NCI-H2029 (cell line): ENCODE measurements around the gene MEIS3.

ENCODE experiments used
- DNase-seq: peaks from one replicate; lab custom pipeline; 2025; lab: John Stamatoyannopoulos, UW

MEIS3 gene

DNA sequence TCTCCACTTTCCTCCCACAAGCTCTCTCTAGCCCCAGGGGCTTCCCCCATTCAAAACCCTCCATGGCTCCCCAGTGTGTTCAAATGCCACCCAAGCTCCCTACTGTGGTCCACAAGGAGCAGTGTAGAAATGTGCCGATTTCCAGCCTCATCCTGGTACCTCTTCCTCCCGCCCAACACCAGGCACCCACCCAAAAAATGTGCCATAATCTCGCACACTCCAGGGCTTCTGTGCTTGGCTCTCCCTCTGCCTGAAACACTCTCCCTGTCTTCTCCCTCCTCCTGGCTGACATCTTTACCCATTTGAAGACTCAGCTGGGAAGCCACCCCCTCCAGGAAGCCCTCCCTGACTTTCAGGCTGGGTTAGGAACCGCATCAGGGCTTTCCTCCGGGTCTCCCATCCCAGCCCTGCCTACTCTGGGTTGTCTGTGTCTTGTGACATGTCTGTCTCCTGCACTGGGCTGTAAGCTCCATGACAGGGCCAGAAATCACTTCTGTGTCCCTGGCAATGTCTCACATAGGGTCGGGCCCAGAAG is 16.6 kb upstream of the MEIS3 start:
- DNase-seq = no peak

DNA sequence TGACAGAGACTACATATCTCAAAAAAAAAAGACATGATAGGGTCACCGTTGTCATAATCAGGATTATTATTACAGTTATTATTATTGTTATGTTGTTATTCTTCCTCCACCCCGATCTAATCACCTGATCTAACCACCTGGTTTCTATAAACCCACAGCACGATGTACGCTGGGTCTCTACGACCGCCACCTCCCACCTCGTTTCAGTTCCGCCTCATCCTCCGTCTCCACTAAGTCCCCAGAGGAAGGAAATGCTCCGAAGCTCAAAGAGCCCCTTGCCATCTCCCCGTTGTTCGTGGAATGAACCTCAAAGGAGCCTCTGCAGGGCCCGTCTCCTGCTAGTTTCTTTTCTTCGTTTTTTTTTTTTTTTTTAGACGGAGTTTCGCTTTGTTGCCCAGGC is 15.9 kb upstream of the MEIS3 start:
- DNase-seq = no peak

DNA sequence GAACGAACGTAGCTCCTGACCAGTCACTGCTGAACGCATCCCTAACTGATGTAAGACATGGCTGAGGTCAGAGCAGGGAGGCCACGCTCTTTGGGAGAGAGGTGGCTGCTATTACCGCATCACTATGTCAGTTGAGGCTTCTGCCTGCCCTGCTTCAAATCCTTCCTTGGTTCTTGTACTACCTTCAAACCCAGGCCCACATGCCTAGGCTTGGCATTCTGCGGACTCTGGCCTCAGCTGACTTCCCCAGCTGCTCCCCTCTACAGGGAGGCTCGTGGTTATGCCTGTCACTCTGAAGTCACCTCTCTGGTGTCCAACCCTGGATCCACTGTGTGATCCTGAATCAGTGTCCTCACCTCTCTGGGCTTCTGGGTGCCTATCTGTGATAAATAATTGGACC is 14.8 kb upstream of the MEIS3 start:
- DNase-seq = no peak

DNA sequence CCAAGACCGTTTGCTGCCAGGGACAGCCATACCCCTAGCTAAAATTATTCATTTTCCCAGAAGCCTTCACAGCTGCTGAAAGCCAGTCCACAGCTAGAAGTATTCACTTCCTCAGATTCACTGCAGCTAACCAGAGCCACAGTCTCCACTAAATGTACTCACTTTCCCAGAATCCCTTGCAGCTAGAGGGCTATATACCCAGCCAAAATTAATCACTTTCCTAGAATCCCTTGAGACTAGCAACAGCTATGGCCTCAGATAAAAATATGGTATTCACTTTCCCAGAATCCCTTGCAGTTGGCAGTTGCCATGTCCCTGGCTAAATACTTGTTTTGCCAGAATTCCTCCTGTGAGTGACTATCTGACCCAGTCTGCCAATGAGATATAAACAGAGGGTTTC is 13.8 kb upstream of the MEIS3 start:
- DNase-seq = no peak

DNA sequence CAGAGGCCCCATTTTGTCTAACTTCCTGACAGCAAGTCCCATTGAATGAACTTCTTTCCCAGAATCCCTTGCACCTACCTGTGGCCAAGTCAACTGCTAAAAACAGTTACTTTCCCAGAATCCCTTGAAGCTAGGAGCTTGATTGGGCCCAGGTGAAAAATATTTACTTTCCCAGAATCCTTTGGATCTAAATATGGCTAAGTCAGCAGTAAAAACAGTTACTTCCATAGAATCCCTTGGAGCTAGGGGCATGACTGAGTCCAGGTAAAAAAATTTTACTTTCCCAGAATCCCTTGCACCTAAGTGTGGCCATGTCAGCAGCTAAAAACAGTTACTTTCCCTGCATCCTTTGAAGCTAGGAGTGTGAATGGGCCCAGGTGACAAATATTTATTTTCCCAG is 13.2 kb upstream of the MEIS3 start:
- DNase-seq = no peak

DNA sequence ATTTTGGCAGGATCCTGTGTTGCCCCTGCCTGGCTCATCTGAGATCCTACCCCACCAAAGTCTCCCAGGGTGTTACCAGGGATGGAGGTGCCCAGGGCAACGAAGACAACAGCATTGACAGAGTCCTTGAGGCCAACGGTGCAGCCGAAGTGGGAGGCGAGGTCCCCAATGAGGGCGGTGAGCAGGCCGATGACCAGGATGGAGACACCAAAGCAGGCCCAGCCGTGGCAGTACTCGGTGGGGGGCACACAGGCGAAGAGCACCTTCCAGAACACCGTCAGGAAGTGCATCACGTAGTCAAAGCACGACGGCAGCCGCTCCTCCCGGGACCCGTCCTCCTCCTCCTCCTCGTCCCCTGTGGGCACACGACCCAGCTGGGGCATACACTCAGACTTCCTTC is 12.8 kb upstream of the MEIS3 start:
- DNase-seq = no peak

DNA sequence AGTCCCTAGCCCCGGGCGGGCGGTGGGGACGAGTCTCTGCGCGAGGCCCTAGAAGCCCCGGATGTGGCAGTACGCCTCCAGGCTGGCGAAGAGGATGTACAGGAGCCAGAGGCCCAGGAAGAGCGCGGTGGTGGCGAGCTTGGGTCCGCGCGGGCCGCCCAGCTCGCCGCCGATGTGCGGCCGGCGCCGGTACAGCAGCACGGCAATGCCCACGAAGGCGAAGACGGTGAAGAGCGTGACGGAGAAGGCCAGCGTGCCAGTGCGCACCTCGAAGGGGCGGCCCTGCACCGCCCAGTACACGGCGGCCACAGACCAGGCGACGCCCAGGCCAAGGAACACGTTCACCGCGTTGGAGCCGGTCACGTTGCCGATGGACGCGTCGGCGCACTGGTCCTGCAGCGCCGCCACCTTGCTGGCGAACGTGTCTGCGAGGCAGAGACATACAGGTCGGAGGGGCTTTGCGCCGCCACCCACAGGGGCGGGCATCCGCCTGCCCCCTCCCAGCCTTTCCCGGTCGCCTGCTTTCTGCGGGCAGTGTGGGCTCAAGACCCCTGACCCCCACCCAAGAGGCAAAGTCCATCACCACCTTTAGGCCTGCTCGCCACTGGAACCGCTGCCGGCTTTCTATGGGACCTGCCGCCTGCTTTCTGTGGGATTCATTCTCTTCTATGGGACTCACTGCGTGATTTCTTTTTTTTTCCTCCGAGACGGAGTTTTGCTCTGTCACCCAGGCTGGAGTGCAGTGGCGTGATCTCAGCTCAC is 10.9 kb upstream of the MEIS3 start:
- DNase-seq = no peak

DNA sequence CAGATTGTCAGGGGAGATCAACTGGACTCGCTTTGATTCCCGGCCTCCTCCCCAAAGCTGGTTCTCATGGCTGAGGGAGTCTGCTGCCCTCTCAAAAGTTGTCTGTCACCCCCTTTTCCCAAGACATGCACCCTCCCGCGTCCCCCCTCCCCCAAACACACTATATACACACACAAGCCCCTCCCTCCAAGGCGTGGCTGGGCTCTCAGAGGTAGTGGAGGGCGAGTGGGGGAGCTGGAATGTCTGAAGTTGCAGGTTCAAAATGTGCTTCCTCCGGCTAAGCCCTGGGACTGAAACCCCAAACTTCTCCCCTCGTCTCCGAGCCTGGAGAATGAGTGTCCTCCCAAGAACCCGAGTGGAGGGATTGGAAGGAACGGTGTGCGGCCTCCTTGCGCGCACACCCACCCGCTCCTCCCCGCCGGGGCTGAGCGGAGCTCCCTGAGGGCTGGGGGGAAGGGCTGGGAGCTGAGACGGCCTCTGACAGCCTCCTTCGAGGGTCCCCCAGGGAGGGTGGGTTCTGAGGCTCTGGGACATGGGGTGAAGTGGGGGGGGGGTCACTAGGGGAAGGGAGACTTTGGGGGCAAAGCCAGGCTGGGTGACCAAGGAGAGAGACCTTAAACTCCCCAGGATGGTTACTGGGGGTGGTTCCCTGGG is 9.9 kb upstream of the MEIS3 start:
- DNase-seq = no peak

DNA sequence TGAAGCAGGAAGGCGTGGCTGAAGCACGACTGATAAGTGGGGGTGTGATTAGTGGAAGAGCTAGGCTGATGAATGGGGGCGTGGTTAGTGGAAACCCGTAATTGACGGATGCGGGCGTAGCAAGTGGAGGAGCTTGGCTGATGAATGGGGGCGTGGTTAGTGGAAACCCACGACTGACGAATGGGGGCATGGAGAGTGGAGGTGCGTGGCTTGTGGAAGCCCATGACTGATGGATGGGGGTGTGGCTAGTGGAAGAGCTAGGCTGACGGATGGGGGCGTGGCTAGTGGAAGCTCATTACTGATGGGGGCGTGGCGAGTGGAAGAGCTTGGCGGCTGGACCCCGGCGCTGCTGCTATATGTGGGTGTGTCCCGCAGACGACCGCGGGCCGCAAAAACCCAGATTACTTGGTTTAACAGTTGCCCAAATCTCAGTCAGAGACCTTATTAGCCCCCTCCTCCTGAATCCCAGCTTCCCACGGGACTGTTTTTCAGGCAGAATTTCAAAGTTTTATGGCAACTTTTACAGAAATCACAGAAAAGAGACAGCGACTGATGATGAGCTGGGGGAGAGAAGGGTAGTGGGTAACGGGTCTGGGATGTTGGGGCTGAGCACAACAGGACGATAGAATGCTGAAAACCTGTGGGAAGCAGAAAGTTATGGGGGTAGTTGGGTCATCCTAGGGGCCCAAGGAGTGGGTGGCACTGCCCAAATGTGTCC is 9.0 kb upstream of the MEIS3 start:
- peak; percentile 96 for DNase-seq

DNA sequence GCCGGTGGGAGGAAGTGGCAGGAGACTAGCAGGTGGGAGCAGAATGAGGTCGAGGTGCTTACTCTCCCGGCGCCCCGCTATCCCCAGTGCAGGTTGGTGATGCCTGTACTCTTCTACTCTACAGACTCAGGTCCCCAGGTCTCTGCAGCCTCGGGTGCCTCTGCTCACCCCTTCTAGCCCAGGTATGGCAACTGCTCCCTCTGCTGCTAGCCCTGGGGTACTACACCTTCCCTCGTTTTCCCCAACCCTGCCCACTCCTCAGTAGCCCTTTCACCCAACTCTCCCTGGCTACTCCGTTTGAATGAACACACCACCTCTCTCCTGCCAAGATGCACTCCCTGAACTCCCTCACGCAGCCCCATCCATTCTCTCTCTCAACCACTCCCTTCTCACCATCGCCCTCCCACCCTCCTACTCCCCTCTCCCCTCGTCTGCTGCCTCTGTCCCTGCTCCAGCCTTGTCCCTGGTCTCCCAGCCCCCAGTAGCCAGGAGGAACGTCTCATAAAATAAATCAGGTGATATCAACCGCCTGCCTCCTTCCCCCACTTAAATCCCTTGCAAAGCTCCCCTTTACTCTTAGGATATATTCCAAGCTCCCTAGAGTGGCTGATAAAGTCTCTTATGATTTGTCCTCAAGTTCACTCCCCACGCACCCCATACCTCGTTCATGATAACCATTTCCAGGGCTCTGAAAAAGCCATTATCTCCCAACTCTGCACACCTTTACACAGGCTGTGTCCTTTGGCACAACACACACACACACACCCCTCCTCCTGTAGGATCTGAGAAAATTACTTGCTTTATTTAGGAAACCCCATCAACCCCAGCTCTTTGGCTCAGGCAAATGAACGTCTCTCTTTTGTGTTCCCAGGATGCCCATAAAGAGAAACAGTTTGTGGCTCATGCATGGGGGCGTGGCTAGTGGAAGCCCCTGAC is 8.2 kb upstream of the MEIS3 start:
- peak; percentile 31 for DNase-seq

DNA sequence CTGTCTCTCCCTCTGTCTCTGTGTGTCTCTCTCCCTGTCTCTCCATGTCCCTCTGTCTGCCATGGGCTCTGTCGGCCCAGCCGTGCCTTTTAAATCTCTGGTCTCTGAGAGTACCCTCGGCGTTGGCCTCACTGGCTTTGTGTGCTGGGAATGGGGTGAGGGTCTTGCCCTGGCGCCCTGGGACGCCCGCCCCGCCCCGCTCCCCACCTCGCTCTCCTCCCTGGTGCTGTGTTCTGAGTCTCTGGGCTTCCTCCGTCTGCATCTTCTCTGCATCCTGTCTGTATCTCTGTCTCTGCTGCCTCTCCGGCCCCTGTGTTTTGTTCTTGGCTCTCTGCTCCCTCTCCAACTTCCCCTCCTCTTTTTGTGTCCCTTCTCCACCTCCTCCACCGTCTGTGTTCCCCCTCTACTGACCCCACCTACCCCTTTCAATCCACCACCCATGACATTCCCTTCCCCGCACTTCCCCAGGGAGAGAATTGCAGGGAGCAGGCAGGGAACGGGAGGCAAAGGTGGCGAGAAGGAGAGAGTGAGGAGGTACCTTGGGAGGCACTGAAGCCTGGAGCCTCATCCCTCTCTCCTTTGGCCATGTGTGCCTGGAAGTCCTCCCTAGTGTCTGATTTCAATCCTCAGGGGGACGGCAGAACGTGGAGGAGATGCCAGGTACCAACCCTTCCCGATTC is 4.0 kb upstream of the MEIS3 start:
- DNase-seq = no peak

DNA sequence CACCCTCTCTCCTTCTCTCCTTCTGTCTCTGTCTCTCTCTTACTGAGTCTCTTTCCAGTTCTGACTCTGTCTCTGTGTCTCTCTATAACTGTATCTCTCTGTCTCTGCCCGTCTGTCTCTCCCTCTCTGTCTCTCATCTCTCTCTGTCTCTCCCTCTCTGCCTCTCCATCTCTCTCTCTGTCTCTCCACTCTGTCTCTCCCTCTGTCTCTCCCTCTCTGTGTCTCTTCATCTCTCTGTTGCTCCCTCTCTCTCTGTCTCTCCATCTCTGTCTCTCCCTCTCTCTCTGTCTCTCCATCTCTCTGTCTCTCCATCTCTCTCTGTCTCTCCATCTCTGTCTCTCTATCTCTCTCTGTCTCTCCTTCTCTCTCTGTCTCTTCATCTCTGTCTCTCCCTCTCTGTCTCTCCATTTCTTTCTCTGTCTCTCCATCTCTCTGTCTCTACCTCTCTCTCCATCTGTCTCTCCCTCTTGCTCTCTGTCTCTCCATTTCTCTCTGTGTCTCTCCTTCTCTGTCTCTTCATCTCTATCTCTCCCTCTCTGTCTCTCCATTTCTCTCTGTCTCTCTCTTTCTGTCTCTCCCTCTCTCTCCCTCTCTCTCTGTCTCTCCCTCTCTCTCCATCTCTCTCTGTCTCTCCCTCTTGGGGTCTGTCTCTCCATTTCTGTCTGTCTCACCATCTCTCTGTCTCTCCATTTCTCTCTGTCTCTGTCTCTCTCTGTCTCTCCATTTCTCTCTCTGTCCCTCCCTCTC is 3.3 kb upstream of the MEIS3 start:
- no peak for DNase-seq

DNA sequence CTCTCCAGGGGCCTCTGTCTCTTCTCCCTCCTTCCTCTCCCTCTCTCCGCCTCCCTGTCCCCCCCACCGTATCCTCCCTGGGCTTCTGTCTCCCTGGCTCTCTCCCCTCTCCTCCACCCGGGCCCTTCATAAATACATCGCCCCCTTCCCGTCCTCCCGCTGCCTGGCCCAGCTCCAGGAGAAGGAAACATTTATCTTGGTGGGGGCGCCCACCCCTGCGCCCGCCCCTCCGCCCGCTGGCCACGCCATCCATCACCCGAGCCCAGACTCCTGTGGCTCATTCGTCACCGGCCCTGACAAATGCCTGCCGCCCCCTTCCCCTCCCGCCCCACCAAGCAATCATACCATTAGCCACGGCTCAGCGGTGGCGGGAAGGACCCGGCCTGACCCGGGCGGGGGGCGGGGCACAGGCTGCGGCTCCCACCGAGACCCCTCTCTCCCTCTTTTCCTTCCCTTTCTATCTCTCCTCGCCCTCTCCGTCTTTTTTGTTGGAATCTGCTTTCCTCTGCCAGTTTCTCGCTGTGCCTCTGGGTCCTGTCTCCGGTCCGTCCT is 2.6 kb upstream of the MEIS3 start:
- DNase-seq = no peak

DNA sequence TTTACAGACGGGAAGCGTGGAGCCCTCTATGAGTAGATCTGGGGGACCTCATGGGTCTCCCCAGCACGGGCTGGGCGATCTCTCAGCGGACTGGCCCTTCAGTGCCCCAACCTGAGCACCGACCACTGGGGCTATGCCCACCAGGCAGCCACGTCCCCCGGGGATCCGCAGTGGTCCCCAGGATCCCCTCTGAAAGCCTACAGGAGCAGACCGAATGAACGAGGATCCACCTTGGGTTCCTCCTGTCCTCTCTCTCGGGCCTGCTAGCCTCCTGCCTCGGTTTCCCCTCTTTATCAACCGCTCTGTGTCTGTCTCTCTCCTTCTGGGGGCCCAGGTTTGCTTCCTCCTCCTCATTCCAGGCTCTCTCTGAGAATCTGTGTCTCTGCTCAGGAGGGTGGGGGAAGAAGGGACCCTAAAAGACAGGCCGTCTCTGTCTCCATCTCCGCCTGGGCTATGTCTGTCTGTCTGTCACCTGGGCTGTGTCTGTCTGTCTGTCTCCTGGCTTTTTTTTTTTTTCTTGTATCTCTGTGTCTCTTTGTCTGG is 2.0 kb upstream of the MEIS3 start:
- no peak for DNase-seq

DNA sequence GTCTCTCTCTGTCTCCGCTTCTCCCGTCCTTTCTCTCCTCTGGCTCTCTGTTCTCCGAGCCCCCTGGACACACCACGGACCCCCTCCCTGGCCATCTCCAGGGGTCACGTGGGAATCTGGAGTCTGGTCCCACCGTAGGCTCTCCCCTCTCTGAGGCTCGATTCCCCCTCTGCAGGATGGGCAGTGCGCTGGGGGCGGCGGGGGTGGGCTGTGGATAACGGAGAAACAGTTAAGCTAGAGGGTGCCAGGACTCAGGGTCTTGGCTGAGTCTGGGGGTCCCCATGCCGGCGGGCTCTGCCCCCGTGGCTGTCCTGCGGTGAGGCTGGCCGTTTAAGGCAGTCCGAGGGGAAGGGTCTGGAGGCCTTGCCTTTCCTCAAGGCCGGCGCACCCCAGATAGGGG is 462 bp upstream of the MEIS3 start:
- no peak for DNase-seq

DNA sequence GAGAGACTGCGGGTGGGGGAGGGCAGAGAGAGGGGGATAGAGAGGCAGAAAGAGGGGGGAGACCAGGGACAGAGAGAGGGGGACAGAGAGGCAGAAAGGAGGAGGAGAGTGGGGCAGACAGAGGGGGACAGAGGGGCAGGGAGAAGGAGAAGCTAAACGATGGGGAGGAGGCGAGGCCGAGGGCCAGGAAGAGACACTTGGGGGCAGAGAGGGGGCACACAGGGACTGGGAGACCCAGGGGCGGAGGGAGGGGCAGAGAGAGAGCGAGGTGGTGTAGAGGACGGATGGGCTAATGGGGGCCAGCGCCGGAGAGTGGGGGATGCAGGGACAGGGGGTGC is 666 bp downstream of the MEIS3 start:
- DNase-seq = no peak

DNA sequence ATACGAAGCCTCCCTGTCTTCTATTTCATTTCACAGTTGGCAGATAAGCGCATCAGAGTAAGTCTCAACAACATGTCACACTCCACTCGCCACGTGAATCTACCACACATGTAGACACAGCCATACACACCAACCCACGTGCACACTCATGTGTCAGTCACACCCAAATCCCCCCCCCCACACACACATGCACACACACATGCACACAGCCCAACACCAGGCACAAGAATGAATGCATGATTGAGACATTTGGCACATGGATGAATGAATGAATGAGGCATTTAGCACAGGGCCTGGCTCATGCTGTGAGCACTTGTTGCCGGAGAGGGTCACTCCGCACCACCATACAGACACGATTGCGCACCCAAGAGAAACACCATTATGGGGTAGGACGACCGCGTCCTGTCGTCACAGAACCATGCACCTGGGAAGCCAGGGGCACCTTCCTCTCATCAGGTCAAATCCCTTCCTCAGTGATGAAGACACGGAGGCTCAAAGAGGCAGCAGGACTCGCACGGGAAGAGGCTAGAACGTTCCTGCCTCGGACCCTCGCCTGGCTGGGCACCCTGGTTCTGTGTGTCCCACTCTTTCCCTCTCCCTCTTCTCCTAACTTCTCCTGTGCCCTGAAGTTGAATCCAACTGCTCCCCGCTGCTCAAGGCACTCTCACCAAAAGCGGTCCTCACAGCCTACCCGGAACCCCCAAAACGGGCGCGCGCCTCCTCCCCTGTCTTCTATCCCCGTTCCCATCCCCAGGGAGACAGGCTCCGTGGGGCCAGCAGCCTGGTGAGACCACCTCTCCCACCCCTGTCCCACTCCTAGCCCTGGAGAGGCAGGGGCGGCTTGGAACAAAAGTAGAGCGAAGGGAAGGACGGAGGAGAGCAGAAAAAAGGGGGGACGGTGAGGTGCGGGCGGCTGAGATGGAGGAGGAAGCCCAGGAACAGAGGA is 1.3 kb downstream of the MEIS3 start:
- no peak for DNase-seq

DNA sequence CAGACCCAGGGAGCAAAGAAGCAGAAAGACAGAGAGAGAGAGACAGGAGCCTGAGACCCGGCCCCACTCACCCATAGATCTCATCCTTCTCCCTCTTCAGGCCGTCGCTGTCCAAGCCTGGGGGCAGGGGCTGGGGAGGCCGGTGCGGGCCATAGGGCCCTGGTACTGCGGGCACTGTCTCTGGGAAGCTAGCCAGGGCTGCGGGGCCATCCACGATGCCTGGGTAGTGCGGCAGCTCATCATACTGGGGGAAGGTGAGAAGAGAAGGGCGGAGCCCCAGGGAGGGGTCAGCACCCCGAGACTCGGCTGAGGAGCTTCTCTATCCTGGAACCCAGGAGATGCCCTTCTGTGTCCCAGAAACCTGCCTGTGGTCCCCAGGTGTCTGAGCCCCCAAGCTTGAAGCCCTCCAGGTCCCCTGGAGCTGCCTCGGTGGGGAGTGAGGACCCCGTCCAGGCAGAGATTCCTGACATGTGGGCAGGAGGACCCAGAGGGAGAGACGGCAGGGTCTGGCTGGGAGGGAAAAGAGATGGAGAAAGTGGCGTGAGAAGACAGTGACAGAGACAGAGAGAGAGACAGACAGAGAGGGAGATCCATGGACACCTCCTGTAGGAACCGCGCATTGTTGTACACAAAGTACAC is 2.1 kb downstream of the MEIS3 start:
- DNase-seq = no peak

DNA sequence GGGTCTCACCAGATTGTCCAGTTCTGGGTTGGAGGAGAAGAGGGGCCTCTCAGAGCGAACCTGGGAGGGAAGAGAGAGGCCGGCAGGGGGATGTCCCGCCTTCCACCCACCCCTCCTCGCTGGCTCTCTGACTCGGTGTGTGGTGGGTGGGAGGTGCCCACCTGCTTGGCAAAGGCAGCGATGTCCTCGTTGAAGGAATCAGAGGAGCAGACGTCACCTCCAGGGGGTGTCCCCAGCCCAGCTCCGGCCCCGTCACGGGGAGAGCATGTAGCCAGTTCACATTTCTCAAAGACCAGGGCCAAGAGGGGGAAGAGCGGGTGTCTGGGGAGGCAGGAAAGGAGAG is 2.7 kb downstream of the MEIS3 start:
- DNase-seq = no peak
